ENCODE data around the gene SLC7A5. TPM values are rescaled to one million over a fixed set of nuclear protein-coding genes. Genes with fewer than 3 reads are reported as not detected.

The SLC7A5 gene
- total and polyA plus RNA-seq, 2 of the 13 experiments (the other 11 are each of a cell fraction or from before 2014, with no cell fraction given) = 79.6 to 155 TPM

- TF ChIP-seq ZNF17 (CRISPR knock-in tag; IDR thresholded peaks at IDR 0.05) (no peak), ZNF670 (CRISPR knock-in tag; IDR thresholded peaks at IDR 0.05; ENCODE audit: borderline replicate concordance) (no peak), FOXA3 (CRISPR knock-in tag; IDR thresholded peaks at IDR 0.05) (no peak; the same call in 1 of the 2 replicates), RXRB (CRISPR knock-in tag; IDR thresholded peaks at IDR 0.05; ENCODE audit: borderline replicate concordance) (no peak), ZNF543 (CRISPR knock-in tag; IDR thresholded peaks at IDR 0.05) (no peak), CENPX (CRISPR knock-in tag; IDR thresholded peaks at IDR 0.05) (no peak), ZNF546 (CRISPR knock-in tag; conservative IDR thresholded peaks at IDR 0.05) (peak; percentile 31; the same call in 1 of the 2 replicates), TMF1 (CRISPR knock-in tag; IDR thresholded peaks at IDR 0.05; ENCODE audit: low read depth) (0 out of 2 replicates have a peak, but pooled peaks have one; percentile 1), JUND (CRISPR knock-in tag; IDR thresholded peaks at IDR 0.05) (no peak), MEIS1 (CRISPR knock-in tag; IDR thresholded peaks at IDR 0.05; ENCODE audit: borderline replicate concordance) (no peak; the same call in 1 of the 2 replicates), TAF15 (IDR thresholded peaks at IDR 0.05; ENCODE audit: low read depth, low read length, poor library complexity, severe bottlenecking) (no peak), ZBTB3 (CRISPR knock-in tag; IDR thresholded peaks at IDR 0.05; ENCODE audit: borderline replicate concordance, low read depth) (no peak), ATF6 (CRISPR knock-in tag; conservative IDR thresholded peaks at IDR 0.05) (no peak), ZNF121 (CRISPR knock-in tag; IDR thresholded peaks at IDR 0.05) (no peak), SSRP1 (CRISPR knock-in tag; IDR thresholded peaks at IDR 0.05) (no peak), ZNF24 (IDR thresholded peaks at IDR 0.05) (no peak)
- TF ChIP-seq, protein P1, sequence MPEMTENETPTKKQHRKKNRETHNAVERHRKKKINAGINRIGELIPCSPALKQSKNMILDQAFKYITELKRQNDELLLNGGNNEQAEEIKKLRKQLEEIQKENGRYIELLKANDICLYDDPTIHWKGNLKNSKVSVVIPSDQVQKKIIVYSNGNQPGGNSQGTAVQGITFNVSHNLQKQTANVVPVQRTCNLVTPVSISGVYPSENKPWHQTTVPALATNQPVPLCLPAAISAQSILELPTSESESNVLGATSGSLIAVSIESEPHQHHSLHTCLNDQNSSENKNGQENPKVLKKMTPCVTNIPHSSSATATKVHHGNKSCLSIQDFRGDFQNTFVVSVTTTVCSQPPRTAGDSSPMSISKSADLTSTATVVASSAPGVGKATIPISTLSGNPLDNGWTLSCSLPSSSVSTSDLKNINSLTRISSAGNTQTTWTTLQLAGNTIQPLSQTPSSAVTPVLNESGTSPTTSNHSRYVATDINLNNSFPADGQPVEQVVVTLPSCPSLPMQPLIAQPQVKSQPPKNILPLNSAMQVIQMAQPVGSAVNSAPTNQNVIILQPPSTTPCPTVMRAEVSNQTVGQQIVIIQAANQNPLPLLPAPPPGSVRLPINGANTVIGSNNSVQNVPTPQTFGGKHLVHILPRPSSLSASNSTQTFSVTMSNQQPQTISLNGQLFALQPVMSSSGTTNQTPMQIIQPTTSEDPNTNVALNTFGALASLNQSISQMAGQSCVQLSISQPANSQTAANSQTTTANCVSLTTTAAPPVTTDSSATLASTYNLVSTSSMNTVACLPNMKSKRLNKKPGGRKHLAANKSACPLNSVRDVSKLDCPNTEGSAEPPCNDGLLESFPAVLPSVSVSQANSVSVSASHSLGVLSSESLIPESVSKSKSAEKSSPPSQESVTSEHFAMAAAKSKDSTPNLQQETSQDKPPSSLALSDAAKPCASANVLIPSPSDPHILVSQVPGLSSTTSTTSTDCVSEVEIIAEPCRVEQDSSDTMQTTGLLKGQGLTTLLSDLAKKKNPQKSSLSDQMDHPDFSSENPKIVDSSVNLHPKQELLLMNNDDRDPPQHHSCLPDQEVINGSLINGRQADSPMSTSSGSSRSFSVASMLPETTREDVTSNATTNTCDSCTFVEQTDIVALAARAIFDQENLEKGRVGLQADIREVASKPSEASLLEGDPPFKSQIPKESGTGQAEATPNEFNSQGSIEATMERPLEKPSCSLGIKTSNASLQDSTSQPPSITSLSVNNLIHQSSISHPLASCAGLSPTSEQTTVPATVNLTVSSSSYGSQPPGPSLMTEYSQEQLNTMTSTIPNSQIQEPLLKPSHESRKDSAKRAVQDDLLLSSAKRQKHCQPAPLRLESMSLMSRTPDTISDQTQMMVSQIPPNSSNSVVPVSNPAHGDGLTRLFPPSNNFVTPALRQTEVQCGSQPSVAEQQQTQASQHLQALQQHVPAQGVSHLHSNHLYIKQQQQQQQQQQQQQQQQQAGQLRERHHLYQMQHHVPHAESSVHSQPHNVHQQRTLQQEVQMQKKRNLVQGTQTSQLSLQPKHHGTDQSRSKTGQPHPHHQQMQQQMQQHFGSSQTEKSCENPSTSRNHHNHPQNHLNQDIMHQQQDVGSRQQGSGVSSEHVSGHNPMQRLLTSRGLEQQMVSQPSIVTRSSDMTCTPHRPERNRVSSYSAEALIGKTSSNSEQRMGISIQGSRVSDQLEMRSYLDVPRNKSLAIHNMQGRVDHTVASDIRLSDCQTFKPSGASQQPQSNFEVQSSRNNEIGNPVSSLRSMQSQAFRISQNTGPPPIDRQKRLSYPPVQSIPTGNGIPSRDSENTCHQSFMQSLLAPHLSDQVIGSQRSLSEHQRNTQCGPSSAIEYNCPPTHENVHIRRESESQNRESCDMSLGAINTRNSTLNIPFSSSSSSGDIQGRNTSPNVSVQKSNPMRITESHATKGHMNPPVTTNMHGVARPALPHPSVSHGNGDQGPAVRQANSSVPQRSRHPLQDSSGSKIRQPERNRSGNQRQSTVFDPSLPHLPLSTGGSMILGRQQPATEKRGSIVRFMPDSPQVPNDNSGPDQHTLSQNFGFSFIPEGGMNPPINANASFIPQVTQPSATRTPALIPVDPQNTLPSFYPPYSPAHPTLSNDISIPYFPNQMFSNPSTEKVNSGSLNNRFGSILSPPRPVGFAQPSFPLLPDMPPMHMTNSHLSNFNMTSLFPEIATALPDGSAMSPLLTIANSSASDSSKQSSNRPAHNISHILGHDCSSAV (CRISPR knock-in tag; IDR thresholded peaks at IDR 0.05; ENCODE audit: borderline replicate concordance) = no peak
- TF ChIP-seq, protein P2, sequence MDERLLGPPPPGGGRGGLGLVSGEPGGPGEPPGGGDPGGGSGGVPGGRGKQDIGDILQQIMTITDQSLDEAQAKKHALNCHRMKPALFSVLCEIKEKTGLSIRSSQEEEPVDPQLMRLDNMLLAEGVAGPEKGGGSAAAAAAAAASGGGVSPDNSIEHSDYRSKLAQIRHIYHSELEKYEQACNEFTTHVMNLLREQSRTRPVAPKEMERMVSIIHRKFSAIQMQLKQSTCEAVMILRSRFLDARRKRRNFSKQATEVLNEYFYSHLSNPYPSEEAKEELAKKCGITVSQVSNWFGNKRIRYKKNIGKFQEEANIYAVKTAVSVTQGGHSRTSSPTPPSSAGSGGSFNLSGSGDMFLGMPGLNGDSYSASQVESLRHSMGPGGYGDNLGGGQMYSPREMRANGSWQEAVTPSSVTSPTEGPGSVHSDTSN (CRISPR knock-in tag; IDR thresholded peaks at IDR 0.05) = 0 out of 2 replicates have a peak, but pooled peaks have one; percentile 17
Observed at GRCh38 chr16:87854053-87854906, 15.0 kb downstream of the SLC7A5 start (continued).
